ENCODE results near the gene CRIP3. TPM values are rescaled to one million over a fixed set of nuclear protein-coding genes. Genes with fewer than 3 reads are reported as not detected.

The CRIP3 gene
- total RNA-seq, 1 experiment from 2014 or later, result 16.9 TPM

DNA sequence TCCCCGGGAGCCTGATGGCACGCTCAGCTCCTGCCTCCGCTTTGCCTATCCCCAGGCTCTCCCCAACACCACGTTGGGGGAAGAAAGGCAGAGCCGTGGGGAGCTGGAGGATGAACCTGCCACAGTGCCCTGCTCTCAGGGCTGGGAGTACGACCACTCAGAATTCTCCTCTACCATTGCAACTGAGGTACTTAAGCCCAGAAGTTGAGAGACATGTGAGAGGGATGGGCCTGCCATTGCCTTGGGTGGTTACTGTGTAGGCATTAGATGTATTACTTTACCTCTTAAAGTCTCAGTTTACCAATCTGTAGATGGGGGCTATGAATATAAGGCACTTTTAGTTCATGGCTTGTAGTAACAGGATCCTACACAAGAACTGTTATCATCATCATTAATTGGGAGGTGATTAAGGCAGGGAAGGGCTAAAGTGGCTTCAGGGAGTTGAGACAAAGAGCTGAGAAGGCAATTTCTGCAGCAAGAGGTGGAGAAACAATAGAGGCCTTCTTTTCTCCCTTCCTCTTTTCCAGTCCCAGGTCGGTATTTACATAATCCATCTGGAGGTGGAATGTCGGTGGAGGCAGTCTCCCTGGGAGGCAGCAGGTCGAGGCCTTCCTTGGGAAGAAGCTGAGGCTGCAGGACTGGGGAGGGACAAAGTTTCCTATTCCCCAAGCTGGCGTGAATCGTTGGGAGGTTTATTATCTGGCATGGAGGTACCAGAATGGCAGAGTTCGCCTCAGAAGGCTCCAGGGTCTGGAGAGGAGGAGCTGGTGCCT, 9.9 kb downstream of the CRIP3 start:
- H3K9me3 Mint-ChIP-seq, result no peaks in the 10 kb centered on the region
- Histone ChIP-seq H2BK120ac (ENCODE audit: low read depth, low read length, poor library complexity, severe bottlenecking) (no peak overlapping the region), H2BK12ac (ENCODE audit: insufficient read length, low read depth, low read length) (no peak overlapping the region), H2AFZ (ENCODE audit: low read length) (no peak overlapping the region), H4K5ac (ENCODE audit: insufficient read length, low read depth, low read length) (no peak overlapping the region), H3K79me2 (ENCODE audit: insufficient read depth, low read length) (no peaks in the 10 kb centered on the region), H3K23me2 (ENCODE audit: insufficient read length, low read depth, low read length, poor library complexity, severe bottlenecking) (no peaks in the 10 kb centered on the region), H3K27ac (ENCODE audit: insufficient read length, low read depth, low read length) (no peak overlapping the region), H2AK5ac (ENCODE audit: insufficient read length, low read length) (no peak overlapping the region), H2BK20ac (ENCODE audit: low read depth, low read length, poor library complexity, severe bottlenecking) (no peak overlapping the region), H4K20me1 (ENCODE audit: control insufficient read depth, insufficient read depth, insufficient read length) (peaks cover 4% of the 10 kb centered on the region), H3K23ac (ENCODE audit: insufficient read length, low read depth, low read length) (no peak overlapping the region), H2BK15ac (ENCODE audit: low read depth, low read length) (no peak overlapping the region), H3K14ac (ENCODE audit: insufficient read depth, low read length) (no peak overlapping the region; the same call in 1 of the 2 replicates), H2BK5ac (ENCODE audit: insufficient read length, low read length) (no peak overlapping the region), H4K91ac (ENCODE audit: insufficient read length, low read depth, low read length) (no peak overlapping the region), H3K4me1 (ENCODE audit: insufficient read depth, low read length) (no peaks in the 10 kb centered on the region), H3K9me3 (ENCODE audit: control insufficient read depth, low read depth, low read length) (no peaks in the 10 kb centered on the region), H3K4ac (ENCODE audit: low read depth, low read length) (no peak overlapping the region), H3K4me2 (ENCODE audit: insufficient read depth, insufficient read length, low read length) (no peak overlapping the region), H3K9ac (ENCODE audit: extremely low read depth, insufficient read length, low read length) (no peak overlapping the region), H3K79me1 (ENCODE audit: insufficient read depth, low read depth, low read length, poor library complexity, severe bottlenecking) (no peaks in the 10 kb centered on the region), H3T11ph (ENCODE audit: low read length) (no peak overlapping the region), H3K18ac (ENCODE audit: insufficient read length, low read depth, low read length) (no peak overlapping the region), H3K56ac (ENCODE audit: insufficient read length, low read depth, low read length) (no peak overlapping the region), H4K8ac (replicated peaks; ENCODE audit: insufficient read length, low read depth, low read length) (no peak overlapping the region), H3K27me3 (ENCODE audit: insufficient read depth, low read length) (no peaks in the 10 kb centered on the region)
- no peak overlapping the region for H3K4me3 Mint-ChIP-seq
- TF ChIP-seq, protein P1, sequence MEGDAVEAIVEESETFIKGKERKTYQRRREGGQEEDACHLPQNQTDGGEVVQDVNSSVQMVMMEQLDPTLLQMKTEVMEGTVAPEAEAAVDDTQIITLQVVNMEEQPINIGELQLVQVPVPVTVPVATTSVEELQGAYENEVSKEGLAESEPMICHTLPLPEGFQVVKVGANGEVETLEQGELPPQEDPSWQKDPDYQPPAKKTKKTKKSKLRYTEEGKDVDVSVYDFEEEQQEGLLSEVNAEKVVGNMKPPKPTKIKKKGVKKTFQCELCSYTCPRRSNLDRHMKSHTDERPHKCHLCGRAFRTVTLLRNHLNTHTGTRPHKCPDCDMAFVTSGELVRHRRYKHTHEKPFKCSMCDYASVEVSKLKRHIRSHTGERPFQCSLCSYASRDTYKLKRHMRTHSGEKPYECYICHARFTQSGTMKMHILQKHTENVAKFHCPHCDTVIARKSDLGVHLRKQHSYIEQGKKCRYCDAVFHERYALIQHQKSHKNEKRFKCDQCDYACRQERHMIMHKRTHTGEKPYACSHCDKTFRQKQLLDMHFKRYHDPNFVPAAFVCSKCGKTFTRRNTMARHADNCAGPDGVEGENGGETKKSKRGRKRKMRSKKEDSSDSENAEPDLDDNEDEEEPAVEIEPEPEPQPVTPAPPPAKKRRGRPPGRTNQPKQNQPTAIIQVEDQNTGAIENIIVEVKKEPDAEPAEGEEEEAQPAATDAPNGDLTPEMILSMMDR (conservative IDR thresholded peaks at IDR 0.05), result no peak
- WGBS (ENCODE audit: extremely low coverage, insufficient read length, low lambda C conversion rate), result no CpG with 5 or more reads among the region's 12 CpGs
- peaks cover 14% of the 10 kb centered on the region for H3K27me3 Mint-ChIP-seq (ENCODE audit: low read depth)
- no peak for DNase-seq
- peaks cover 15% of the 10 kb centered on the region in 2 experiments for H3K4me1 Mint-ChIP-seq
- H3K36me3 Mint-ChIP-seq (ENCODE audit: insufficient read depth in 1 of 3, low read depth in 3 of 3), result no peaks in the 10 kb centered on the region
- no peak overlapping the region for H3K27ac Mint-ChIP-seq

Data from H9 (cell line).